A549 (cell line): ENCODE measurements around the gene NARS2. TPM values are rescaled to one million over a fixed set of nuclear protein-coding genes. Genes with fewer than 3 reads are reported as not detected.

Experiments
- ATAC-seq, 2 experiments: fragments of 200-7000 bp in 1 of 2; fragments of >200 bp in 1 of 2; cut with Nextera tagmentation in 1 of 2; cut with Tn5 transposase in 1 of 2; 3 replicates each; pipeline versions ENCODE4 v1.8.0 to v1.9.1; 2018 to 2020; ENCODE audit warnings: mild to moderate bottlenecking in 1 of 2, moderate library complexity in 1 of 2
- CTCF ChIA-PET: fragments of 300-600 bp; sonication (Branson Sonifier 250); formaldehyde crosslinking; extraction: SDS; loops from one replicate; lab custom pipeline; 2021; ENCODE audit warnings: antibody characterized with exemption, inconsistent platforms; lab: Yijun Ruan, JAX
- POLR2A ChIA-PET: fragments of 350-600 bp; formaldehyde crosslinking; extraction: SDS; loops from one replicate; lab custom pipeline; 2021; ENCODE audit warnings: antibody characterized with exemption, inconsistent platforms; lab: Yijun Ruan, JAX
- DNase-seq, 2 experiments: peaks; one replicate each; pipeline versions ENCODE4 v3.0.0 to v3.0.0-alpha.2; 2011 to 2016; ENCODE audit warnings: low read depth in 1 of 2, low spot score in 1 of 2
- FAIRE-seq: peaks from 2 replicates; lab custom pipeline; 2011; peaks lifted over from hg19 to GRCh38; lab: Jason Lieb, UNC
- H3K27ac ChIP-seq, 2 experiments: fragments of >200 bp; sonication (Bioruptor Twin); formaldehyde crosslinking; 3 replicates each; pipeline ENCODE4 v1.5.1; 2016 to 2017
- H3K4me1 ChIP-seq: fragments of >200 bp; sonication (Bioruptor Twin); formaldehyde crosslinking; 3 replicates; pipeline ENCODE4 v1.6.1; 2016
- H3K4me2 ChIP-seq: fragments of >200 bp; sonication (Bioruptor Twin); formaldehyde crosslinking; 3 replicates; pipeline ENCODE4 v1.6.1; 2016
- H3K4me3 ChIP-seq: fragments of >200 bp; sonication (Bioruptor Twin); formaldehyde crosslinking; 3 replicates; pipeline ENCODE4 v1.5.1; 2016
- H3K9me3 ChIP-seq: fragments of >200 bp; sonication (Bioruptor Twin); formaldehyde crosslinking; 3 replicates; pipeline ENCODE4 v1.6.1; 2016
- ATOH8 ChIP-seq: fragments of 250-450 bp; sonication (Bioruptor Pico); IDR thresholded peaks from 2 replicates; pipeline ENCODE4 v1.5.0; 2020; ENCODE audit warnings: low read depth, mild to moderate bottlenecking, moderate library complexity
- BHLHE40 ChIP-seq: IDR thresholded peaks from 2 replicates; pipeline ENCODE4 v1.6.1; 2012; ENCODE audit warnings: low read depth, low read length, inconsistent platforms
- CEBPB ChIP-seq, 2 experiments: fragments of >200 bp in 1 of 2; sonication (Bioruptor Twin) in 1 of 2; formaldehyde crosslinking in 1 of 2; IDR thresholded peaks; 2 replicates each; pipeline ENCODE4 v1.6.1; 2012 to 2016
- CHD2 ChIP-seq: fragments of 150-350 bp; IDR thresholded peaks from 2 replicates; pipeline ENCODE4 v1.6.1; 2014; ENCODE audit warnings: low read length; ENCODE audit not compliant: partially characterized antibody
- GATA3 ChIP-seq: IDR thresholded peaks from 2 replicates; pipeline ENCODE4 v1.6.1; 2012; ENCODE audit warnings: borderline replicate concordance
- JUNB ChIP-seq: fragments of >200 bp; sonication (Bioruptor Twin); formaldehyde crosslinking; IDR thresholded peaks from 2 replicates; pipeline ENCODE4 v1.6.1; 2016
- KDM1A ChIP-seq: fragments of 200-600 bp; sonication (generic); IDR thresholded peaks from 2 replicates; pipeline ENCODE4 v1.6.1; 2016; ENCODE audit warnings: low read depth, mild to moderate bottlenecking
- MAFK ChIP-seq: fragments of 450-650 bp; IDR thresholded peaks from 2 replicates; pipeline ENCODE4 v1.6.1; 2014; ENCODE audit not compliant: partially characterized antibody
- RAD21 ChIP-seq, 2 experiments: fragments of >200 bp in 1 of 2; sonication (Bioruptor Twin) in 1 of 2; formaldehyde crosslinking in 1 of 2; IDR thresholded peaks in 1 of 2; conservative IDR thresholded peaks in 1 of 2; 2 replicates in 1 of 2; 3 replicates in 1 of 2; pipeline ENCODE4 v1.6.1; 2012 to 2018; ENCODE audit warnings: inconsistent platforms in 1 of 2
- RNF2 ChIP-seq: fragments of 200-600 bp; sonication (generic); IDR thresholded peaks from 2 replicates; pipeline ENCODE4 v1.6.1; 2016; ENCODE audit warnings: low read depth, mild to moderate bottlenecking, antibody characterized with exemption, moderate library complexity, borderline replicate concordance
- SMC3 ChIP-seq: fragments of >200 bp; sonication (Bioruptor Twin); formaldehyde crosslinking; IDR thresholded peaks from 3 replicates; pipeline ENCODE4 v1.6.1; 2018; ENCODE audit warnings: inconsistent platforms
- SREBF2 ChIP-seq: fragments of 450-650 bp; IDR thresholded peaks from 2 replicates; pipeline ENCODE4 v1.6.1; 2014; ENCODE audit warnings: mild to moderate bottlenecking, moderate library complexity
- ZC3H11A ChIP-seq: fragments of 450-650 bp; IDR thresholded peaks from 2 replicates; pipeline ENCODE4 v1.6.1; 2014; ENCODE audit warnings: antibody characterized with exemption, mild to moderate bottlenecking
- ZFP36 ChIP-seq: fragments of 450-650 bp; IDR thresholded peaks from 2 replicates; pipeline ENCODE4 v1.6.1; 2014; ENCODE audit warnings: borderline replicate concordance; ENCODE audit not compliant: partially characterized antibody
- ZSCAN20 ChIP-seq: fragments of 250-450 bp; sonication (Bioruptor Pico); IDR thresholded peaks from 2 replicates; pipeline ENCODE4 v1.8.0; 2022; ENCODE audit warnings: mild to moderate bottlenecking, moderate library complexity
- WGBS: methylation state at CpG from one replicate; pipeline ENCODE4 v1.1.6; 2017; ENCODE audit errors: missing lambda C conversion rate; 5-methylcytosine and 5-hydroxymethylcytosine counted together
- polyA plus RNA-seq, 4 experiments: library from polyadenylated mRNA; depleted of rRNA in 3 of 4; stranded (reverse); fragments of >200 nt; fragmentation: RNase III in 1 of 4; extraction: RNeasy Plus Mini Kit Qiagen cat#74134 plus additional on column Dnase treatment in 1 of 4; gene quantifications; 2 replicates in 3 of 4; 3 replicates in 1 of 4; pipeline ENCODE4 v1.2.3, GENCODE V29; 2011 to 2017
- TF ChIP-seq, protein P1 (sequence below): fragments of >200 bp; sonication (Bioruptor Twin); formaldehyde crosslinking; IDR thresholded peaks from 3 replicates; pipeline ENCODE4 v1.5.1; 2016
- TF ChIP-seq, protein P2 (sequence below): fragments of >200 bp; sonication (Bioruptor Twin); formaldehyde crosslinking; IDR thresholded peaks from 2 replicates; pipeline ENCODE4 v1.6.1; 2016

The NARS2 gene
- polyA plus RNA-seq, 2 of the 4 experiments (the other 2 are of a cell fraction), result 29.7 to 57.7 TPM

DNA sequence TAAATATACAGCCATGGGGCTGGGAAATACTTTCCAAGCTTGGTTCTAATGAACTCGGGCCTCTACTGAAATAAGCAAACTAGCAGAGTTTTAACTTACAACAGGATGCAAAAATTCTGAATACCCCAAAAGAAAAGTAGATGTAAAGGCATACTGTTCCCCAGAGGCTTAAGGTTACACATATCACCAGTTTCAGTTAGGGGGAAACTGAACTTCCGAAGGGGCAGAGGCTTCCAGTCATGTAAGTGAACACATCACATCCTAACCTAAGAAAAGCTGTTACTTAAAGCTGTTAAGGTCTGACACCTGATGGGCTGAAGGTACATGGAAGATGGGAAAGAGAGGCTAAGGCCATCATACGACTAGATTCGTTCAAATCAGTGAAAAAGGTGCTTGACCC lies 159.3 kb downstream of the NARS2 start:
- 92% methylated on average over 4 of the region's 4 CpGs for WGBS
- H3K27ac ChIP-seq, result no peak overlapping the region
- peaks cover 27% of the 10 kb centered on the region for H3K4me1 ChIP-seq
- ATAC-seq (no peak), FAIRE-seq (no peak), DNase-seq (no peak)
- POLR2A ChIA-PET, result interaction anchor here (2.7 kb wide), 1 partner anchor 159 kb away, joined by 8 read pairs; the partner anchor contains the start of gene NARS2
- peaks cover 3% of the 10 kb centered on the region; the same call in 2 of the 3 replicates for H3K9me3 ChIP-seq
- no peak overlapping the region for H3K4me3 ChIP-seq
- no peak overlapping the region for H3K4me2 ChIP-seq
- TF ChIP-seq CEBPB (IDR thresholded peaks at IDR 0.05), result no peak
- no peak for TF ChIP-seq ZC3H11A
- no peak for TF ChIP-seq ATOH8
- no peak for TF ChIP-seq RAD21 (conservative IDR thresholded peaks at IDR 0.05 in 1 of 2, IDR thresholded peaks at IDR 0.05 in 1 of 2)
- TF ChIP-seq BHLHE40, result no peak
- no peak for TF ChIP-seq RNF2
- no peak for TF ChIP-seq GATA3
- no peak for TF ChIP-seq SMC3
- TF ChIP-seq ZSCAN20 (CRISPR knock-in tag), result no peak
- no peak for TF ChIP-seq CHD2
- TF ChIP-seq, all 56 proteins: peak for 0
- CTCF ChIA-PET, result interaction anchor here (0.6 to 5.9 kb wide), 8 partner anchors 12 to 659 kb away, joined by 3 to 63 read pairs (median 4); no protein-coding TSS in a partner anchor

- Histone ChIP-seq H3K27ac (no peak overlapping the region), H3K9me3 (peaks cover 11% of the 10 kb centered on the region; the same call in 2 of the 3 replicates)
- TF ChIP-seq SMC3, result peak; percentile 31; the same call in 1 of the 3 replicates
- TF ChIP-seq, protein P1, sequence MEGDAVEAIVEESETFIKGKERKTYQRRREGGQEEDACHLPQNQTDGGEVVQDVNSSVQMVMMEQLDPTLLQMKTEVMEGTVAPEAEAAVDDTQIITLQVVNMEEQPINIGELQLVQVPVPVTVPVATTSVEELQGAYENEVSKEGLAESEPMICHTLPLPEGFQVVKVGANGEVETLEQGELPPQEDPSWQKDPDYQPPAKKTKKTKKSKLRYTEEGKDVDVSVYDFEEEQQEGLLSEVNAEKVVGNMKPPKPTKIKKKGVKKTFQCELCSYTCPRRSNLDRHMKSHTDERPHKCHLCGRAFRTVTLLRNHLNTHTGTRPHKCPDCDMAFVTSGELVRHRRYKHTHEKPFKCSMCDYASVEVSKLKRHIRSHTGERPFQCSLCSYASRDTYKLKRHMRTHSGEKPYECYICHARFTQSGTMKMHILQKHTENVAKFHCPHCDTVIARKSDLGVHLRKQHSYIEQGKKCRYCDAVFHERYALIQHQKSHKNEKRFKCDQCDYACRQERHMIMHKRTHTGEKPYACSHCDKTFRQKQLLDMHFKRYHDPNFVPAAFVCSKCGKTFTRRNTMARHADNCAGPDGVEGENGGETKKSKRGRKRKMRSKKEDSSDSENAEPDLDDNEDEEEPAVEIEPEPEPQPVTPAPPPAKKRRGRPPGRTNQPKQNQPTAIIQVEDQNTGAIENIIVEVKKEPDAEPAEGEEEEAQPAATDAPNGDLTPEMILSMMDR, result peak; percentile 61
- peak in 1 of 2 experiments; percentile 31; a peak in 3 of 5 replicates for TF ChIP-seq RAD21 (conservative IDR thresholded peaks at IDR 0.05 in 1 of 2, IDR thresholded peaks at IDR 0.05 in 1 of 2)
- no peak for TF ChIP-seq KDM1A
- no peak for TF ChIP-seq SREBF2
- TF ChIP-seq JUNB, result no peak
- TF ChIP-seq, all 56 proteins: peak for 3
- DNase-seq, result peak; percentile 29 to 44
- Histone ChIP-seq H3K4me2 (no peak overlapping the region), H3K4me3 (no peak overlapping the region), H3K4me1 (peaks cover 18% of the 10 kb centered on the region)
- no peak for FAIRE-seq
- ChIA-PET POLR2A (interaction anchor here (0.6 to 2.7 kb wide), 2 partner anchors 149 to 160 kb away, joined by 5 to 8 read pairs; partner anchors contain the start of gene NARS2), CTCF (interaction anchor here (0.6 to 5.9 kb wide), 5 partner anchors 11 to 659 kb away, joined by 3 to 63 read pairs (median 5); no protein-coding TSS in a partner anchor)
- no peak for ATAC-seq
- 87% methylated on average over 14 of the region's 14 CpGs for WGBS
Observed at GRCh38 chr11:78414321-78415051, 160.2 kb downstream of the NARS2 start.

GRCh38 chr11:78408619-78409018 lies 166.0 kb downstream of the NARS2 start:
- POLR2A ChIA-PET, result no interaction called here
- TF ChIP-seq, protein P2, sequence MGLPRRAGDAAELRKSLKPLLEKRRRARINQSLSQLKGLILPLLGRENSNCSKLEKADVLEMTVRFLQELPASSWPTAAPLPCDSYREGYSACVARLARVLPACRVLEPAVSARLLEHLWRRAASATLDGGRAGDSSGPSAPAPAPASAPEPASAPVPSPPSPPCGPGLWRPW, result no peak
- TF ChIP-seq JUNB (no peak), ZC3H11A (no peak), MAFK (no peak), ZFP36 (no peak)
- TF ChIP-seq, all 56 proteins: peak for 0
- peaks cover 12% of the 10 kb centered on the region; the same call in 2 of the 3 replicates for H3K9me3 ChIP-seq
- H3K4me3 ChIP-seq, result no peak overlapping the region
- no peak overlapping the region for H3K4me2 ChIP-seq
- DNase-seq, result no peak
- no peaks in the 10 kb centered on the region for H3K4me1 ChIP-seq
- CTCF ChIA-PET, result no interaction called here
- 92% methylated on average over 3 of the region's 3 CpGs for WGBS
- no peak for ATAC-seq
- H3K27ac ChIP-seq, result no peak overlapping the region
- no peak for FAIRE-seq
